Retinal pigment epithelial cell (primary cell): Measurements from ENCODE around the gene GNG7.
"Not testable (repeated sequence)": the region's sequence is repeated elsewhere in the genome, so short reads cannot be mapped to it uniquely, and the experiment has no call there.

Experiments used
- DNase-seq: peaks from one replicate; pipeline ENCODE4 v3.0.0-alpha.2; 2010; ENCODE audit warnings: low read depth
- H3K4me3 ChIP-seq: 2 replicates; pipeline ENCODE4 v1.5.1; 2011; ENCODE audit warnings: mild to moderate bottlenecking, low read length, control low read depth, moderate library complexity
- TF ChIP-seq, protein P1 (sequence below): conservative IDR thresholded peaks from 2 replicates; pipeline ENCODE4 v1.5.1; 2011; ENCODE audit warnings: low read depth, low read length, control low read depth, inconsistent platforms

GNG7 gene

DNA sequence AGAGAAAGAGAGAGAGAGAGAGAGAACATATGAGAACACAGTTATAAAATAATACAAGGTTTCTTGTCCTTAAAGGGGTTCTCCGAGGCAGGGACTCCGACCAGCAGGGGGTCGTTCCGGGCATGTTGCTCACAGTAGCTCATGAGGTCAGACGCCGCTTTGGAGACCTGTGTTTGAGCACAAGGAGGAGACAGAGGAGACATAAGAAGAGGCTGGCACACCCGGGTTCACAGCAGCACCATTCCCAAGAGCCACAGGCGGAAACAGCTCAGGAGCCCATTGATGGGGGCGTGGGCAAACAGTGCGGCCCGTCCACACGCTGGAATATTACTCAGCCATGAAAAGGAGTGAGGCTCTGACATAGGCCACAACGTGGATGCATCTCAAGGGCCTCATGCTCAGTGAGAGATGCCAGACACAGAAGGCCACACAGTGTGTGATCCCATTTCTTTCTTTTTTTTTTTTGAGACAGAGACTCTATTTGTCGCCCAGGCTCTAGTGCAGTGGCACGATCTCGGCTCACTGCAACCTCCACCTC lies 187.4 kb downstream of the GNG7 start:
- TF ChIP-seq, protein P1, sequence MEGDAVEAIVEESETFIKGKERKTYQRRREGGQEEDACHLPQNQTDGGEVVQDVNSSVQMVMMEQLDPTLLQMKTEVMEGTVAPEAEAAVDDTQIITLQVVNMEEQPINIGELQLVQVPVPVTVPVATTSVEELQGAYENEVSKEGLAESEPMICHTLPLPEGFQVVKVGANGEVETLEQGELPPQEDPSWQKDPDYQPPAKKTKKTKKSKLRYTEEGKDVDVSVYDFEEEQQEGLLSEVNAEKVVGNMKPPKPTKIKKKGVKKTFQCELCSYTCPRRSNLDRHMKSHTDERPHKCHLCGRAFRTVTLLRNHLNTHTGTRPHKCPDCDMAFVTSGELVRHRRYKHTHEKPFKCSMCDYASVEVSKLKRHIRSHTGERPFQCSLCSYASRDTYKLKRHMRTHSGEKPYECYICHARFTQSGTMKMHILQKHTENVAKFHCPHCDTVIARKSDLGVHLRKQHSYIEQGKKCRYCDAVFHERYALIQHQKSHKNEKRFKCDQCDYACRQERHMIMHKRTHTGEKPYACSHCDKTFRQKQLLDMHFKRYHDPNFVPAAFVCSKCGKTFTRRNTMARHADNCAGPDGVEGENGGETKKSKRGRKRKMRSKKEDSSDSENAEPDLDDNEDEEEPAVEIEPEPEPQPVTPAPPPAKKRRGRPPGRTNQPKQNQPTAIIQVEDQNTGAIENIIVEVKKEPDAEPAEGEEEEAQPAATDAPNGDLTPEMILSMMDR = no peak
- no peak overlapping the region for H3K4me3 ChIP-seq
- DNase-seq = no peak

GRCh38 chr19:2512523-2513431 lies 189.7 kb downstream of the GNG7 start:
- TF ChIP-seq, protein P1 = no peak
- H3K4me3 ChIP-seq = no peak overlapping the region
- DNase-seq = no peak

DNA sequence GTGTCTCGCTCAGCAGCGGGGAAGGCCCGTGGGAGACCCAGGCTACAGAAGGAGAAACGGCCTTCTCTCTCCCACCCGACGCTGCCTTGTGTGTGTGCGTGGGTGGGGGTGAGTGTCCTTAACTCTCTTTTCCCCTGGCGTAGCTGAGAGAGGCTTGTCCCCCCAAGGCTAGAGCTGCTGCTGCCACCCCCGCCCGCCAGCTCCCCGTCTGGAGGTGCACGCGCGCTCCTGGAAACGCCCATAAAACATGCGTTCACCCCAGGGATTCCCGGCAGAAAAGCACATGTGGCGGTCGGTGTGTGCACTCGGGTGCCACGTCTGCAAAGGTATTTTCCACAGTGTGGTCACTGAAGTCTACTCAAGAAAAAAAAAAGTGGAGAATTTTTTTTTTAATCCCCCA lies 190.5 kb downstream of the GNG7 start:
- no peak for DNase-seq
- TF ChIP-seq, protein P1 = no peak
- no peak overlapping the region for H3K4me3 ChIP-seq

GRCh38 chr19:2511570-2511969 lies 190.9 kb downstream of the GNG7 start:
- TF ChIP-seq, protein P1 = no peak
- DNase-seq = no peak
- H3K4me3 ChIP-seq = no peak overlapping the region

GRCh38 chr19:2509096-2509495 lies 193.4 kb downstream of the GNG7 start:
- TF ChIP-seq, protein P1 = no peak
- DNase-seq = no peak
- H3K4me3 ChIP-seq = no peak overlapping the region

- no peak for DNase-seq
- TF ChIP-seq, protein P1 = no peak
- no peak overlapping the region for H3K4me3 ChIP-seq
Observed at GRCh38 chr19:2507109-2507508, 195.4 kb downstream of the GNG7 start.

DNA sequence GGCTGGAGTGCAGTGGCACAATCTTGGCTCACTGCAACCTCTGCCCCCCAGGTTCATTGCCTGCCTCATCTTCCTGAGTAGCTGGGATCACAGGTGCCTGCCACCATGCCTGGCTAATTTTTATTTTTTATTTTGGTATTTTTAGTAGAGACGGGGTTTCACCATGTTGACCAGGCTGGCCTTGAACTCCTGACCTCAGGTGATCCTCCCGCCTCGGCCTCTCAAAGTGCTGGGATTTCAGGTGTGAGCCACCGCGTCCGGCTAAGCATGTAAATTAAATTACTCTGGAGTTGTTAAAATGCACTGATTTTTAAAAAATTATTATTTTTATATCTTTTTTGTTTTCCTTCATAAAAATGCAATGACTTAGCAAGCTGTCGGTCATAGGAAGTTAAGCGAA lies 195.8 kb downstream of the GNG7 start:
- not testable (repeated sequence) for DNase-seq, H3K4me3 ChIP-seq
